Mesenteric fat pad (tissue), 1 donor: ENCODE measurements around the gene SELENON. TPM values are rescaled to one million over a fixed set of nuclear protein-coding genes. Genes with fewer than 3 reads are reported as not detected.
"Not testable (repeated sequence)": the region's sequence is repeated elsewhere in the genome, so short reads cannot be mapped to it uniquely, and the experiment has no call there.

Source experiments
- DNase-seq: peaks from one replicate; pipeline ENCODE4 v3.0.0-alpha.2; 2020; ENCODE audit warnings: low spot score
- total RNA-seq: library from RNA; stranded (reverse); fragmentation: NEBNext Ultra II Directional; extraction: Animal tissue kit (Norgen Biotek cat#: 25700); gene quantifications from one replicate; pipeline ENCODE4 v1.2.1, GENCODE V29; 2021
- donor health status: DM: yes; HTN: yes; CAD: no.

SELENON gene
- total RNA-seq, 1 donor from 2014 or later, result 108 TPM

DNA sequence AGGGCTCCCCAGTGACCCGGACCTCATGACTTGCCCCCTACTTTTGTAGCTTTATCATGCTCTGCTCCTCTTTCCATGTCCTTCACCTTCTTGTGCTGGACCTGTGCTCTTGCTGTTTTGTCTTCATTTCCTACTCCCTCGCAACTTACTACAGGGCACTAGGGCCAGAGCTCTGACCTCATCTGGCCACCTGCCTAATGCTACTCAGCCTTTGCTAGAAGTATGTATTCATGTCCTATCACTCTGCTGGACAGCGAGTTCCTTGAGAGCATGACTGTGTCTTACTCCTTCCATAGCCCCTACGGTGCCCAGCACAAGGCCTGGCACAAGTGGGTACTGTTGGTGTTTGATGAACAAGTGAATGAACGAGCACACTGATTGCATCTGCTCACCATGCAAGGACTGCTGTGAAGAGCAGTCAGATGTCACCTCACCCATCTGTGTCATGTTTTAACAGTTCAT is 21.7 kb downstream of the SELENON start:
- no peak for DNase-seq

DNA sequence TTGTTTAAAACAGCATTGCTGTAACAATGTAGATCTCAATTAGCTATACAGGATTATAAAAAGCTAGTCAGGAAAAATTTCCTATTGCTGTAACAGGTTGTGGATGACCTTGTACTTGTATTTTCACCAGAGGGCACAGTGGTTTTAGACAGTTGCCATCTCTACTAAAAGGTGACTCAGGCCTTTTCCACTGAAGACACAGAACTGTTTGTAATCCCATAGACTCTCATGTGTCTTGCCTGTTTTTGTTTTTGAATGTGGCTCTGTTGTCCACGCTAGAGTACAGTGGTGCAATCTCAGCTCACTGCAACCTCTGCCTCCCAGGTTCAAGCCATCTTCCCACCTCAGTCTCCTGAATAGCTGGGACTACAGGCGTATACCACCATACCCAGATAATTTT is 25.6 kb downstream of the SELENON start:
- DNase-seq, result no peak

DNA sequence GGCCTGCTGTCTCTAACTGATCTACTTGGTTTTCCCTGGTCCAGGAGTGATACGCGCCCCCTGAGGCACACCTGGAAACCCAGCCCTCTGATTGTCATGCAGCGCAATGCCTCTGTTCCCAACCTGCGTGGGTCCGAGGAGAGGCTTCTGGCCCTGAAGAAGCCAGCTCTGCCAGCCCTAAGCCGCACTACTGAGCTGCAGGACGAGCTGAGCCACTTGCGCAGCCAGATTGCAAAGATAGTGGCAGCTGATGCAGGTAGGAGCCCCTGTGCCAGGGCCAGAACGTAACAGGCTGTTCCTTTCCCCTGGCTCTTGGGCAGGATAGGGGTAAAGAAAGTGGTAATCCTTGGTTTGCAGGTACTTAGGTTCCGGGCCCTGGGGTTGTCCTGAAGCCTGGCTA is 26.6 kb downstream of the SELENON start:
- DNase-seq, result no peak

GRCh38 chr1:25828491-25828890 is 28.5 kb downstream of the SELENON start:
- no peak for DNase-seq

GRCh38 chr1:25829046-25829445 is 29.1 kb downstream of the SELENON start:
- no peak for DNase-seq

DNA sequence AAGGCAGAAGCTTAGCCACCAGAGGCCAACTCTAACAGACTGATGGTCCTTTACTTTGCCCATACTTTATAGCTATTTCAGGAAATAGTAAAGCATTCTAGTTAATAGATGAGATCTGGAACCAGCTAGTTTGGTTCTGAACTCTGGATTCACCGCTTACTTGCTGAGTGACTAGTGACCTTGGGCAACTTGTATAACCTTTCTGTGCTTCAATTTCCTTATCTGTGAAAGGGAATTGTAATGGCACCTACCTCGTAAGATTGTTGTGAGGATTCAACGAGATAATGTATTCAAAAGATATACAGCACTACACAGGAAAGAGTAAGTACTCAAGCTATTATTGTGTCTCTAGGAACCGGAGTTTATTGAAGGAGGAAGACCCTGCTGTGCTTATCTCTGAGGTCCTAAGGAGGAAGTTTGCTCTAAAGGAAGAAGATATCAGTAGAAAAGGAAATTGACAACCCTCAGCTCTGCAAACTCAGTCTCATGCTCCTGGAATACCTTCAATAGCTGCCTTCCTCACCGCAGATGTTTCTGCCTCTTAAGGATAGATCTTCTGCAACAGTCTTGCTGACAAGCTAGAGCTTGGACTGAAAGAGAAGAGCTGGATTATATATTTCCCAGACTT is 31.7 kb downstream of the SELENON start:
- no peak for DNase-seq

- no peak for DNase-seq
Measured at GRCh38 chr1:25832336-25833037, 32.5 kb downstream of the SELENON start.

- DNase-seq, result no peak
Measured at GRCh38 chr1:25833158-25833557, 33.2 kb downstream of the SELENON start.

GRCh38 chr1:25834894-25835293 is 34.9 kb downstream of the SELENON start:
- no peak for DNase-seq

- no peak for DNase-seq
Measured at GRCh38 chr1:25836695-25837094, 36.7 kb downstream of the SELENON start.

GRCh38 chr1:25837262-25837875 is 37.4 kb downstream of the SELENON start:
- no peak for DNase-seq

DNA sequence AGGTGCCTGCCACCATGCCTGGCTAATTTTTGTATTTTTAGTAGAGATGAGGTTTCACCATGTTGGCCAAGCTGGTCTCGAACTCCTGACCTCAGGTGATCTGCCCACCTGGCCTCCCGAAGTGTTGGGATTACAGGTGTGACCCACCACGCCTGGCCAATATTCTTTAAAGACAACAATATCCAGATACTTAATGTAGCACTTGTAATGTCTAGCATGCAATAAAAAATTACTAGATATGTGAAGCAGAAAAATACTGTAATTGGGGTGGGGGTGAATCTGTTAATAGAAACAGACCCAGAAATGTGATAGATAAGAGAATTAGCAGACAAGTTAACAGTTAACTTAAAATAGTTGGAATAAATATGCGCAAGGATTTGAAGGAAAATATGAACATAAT is 39.8 kb downstream of the SELENON start:
- not testable (repeated sequence) for DNase-seq

DNA sequence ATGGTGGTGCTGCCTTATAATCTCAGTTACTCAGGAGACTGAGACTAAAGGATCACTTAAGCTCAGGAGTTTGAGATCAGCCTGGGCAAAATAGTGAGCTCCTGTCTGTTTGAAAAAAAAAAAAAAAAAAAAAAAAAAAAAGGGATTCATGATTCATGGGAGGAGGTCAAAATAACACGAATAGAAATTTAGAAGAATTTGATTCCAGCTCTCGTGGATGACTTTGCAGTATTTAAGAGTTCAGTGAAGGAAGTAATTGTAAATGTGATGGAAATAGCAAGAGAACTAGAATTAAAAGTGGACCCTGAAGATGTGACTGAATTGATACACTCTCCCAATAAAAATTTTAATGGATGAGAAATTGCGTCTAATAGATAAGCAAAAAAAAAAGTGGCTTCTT is 43.5 kb downstream of the SELENON start:
- no peak for DNase-seq

- DNase-seq, result no peak
Measured at GRCh38 chr1:25844536-25845337, 44.7 kb downstream of the SELENON start.

DNA sequence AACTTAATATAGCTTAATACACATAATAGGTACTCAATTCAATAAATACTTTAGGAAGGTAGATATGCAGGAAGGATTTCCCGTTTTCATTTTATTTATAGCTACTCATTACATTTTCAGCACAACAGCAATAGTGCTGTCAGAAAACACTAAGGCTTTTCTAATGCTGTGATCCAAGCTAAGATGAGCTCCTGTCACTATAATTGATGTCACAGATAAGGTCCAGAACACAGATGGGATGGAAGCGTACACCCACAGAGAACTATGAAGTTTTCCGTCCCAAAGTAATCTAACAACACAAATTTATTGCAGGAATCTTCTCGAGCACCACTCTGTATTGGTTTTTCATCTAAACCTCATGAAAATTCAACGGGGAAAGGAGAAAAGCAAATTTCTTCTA is 45.7 kb downstream of the SELENON start:
- no peak for DNase-seq

GRCh38 chr1:25847929-25848328 is 47.9 kb downstream of the SELENON start:
- no peak for DNase-seq

DNA sequence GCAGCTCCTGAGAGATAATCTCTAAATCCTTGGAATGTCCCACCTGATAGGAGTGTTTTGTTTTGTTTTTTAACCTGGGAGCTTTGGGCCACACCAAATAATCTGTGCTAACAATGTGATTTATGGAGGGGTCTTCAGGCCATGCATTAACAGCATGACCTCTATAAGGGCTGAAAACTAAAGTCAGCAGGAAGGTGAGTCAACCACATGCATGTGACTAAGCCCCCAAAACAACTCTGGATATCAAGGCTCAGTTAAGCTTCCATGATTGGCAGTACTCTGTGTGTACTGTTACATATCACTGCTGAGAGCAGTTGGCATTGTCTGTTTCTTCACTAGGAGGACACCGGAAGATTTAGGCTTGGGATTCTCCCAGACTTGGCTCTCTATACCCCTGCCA is 48.5 kb downstream of the SELENON start:
- no peak for DNase-seq

- no peak for DNase-seq
Measured at GRCh38 chr1:25854554-25854953, 54.6 kb downstream of the SELENON start.

- DNase-seq, result no peak
Measured at GRCh38 chr1:25856856-25857255, 56.9 kb downstream of the SELENON start.

DNA sequence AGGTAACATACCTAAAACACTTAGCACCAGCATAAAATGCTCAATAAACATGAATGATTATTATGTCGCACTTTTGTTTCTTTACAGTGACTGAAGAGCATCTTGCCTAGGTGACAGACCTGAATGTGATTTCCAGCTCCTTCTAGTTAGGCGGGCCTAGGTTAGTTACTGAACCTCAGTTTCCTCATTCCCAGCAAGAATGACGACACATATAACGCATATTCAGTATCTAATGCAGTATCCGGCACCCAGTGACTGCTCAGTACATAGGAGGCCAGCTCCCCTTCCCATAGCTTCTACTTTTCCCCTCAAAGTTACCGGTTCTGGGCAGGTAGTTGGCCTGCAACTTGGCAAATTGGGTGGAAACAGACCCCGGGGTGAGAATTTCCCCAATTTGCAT is 58.5 kb downstream of the SELENON start:
- no peak for DNase-seq

- peak; percentile 97 for DNase-seq
Measured at GRCh38 chr1:25858906-25859789, 59.2 kb downstream of the SELENON start, which contains the start of gene AUNIP. Gene AUNIP (minus strand): TSS chr1:25859457. CDS start chr1:25859357, 100 bp downstream.
